Measurements from ENCODE around the gene WDR33. TPM values are rescaled to one million over a fixed set of nuclear protein-coding genes. Genes with fewer than 3 reads are reported as not detected.
A peak's percentile ranks its signal among the peaks of the same experiment; 100 is the strongest.

WDR33 gene
- total RNA-seq, 1 donor from 2014 or later: 37.1 TPM

- Histone ChIP-seq H3K4me3 (no peak overlapping the region), H3K9me3 (no peaks in the 10 kb centered on the region), H3K27ac (no peak overlapping the region), H3K27me3 (no peaks in the 10 kb centered on the region), H3K36me3 (no peaks in the 10 kb centered on the region), H3K4me1 (peaks cover 19% of the 10 kb centered on the region)
- peak in 1 of 2 donors; percentile 42 for DNase-seq (ENCODE audit: extremely low spot score in 2 of 2)
- intact Hi-C loops (cut with DNase I): no loop called here
- TF ChIP-seq POLR2A (IDR thresholded peaks at IDR 0.05): no peak
- no peak for TF ChIP-seq CTCF (IDR thresholded peaks at IDR 0.05)
- TF ChIP-seq POLR2AphosphoS5 (IDR thresholded peaks at IDR 0.05; ENCODE audit: insufficient read depth in 1 of 2, low read depth in 1 of 2): no peak
These were observed 140.0 kb downstream of the WDR33 start for GRCh38 chr2:127670957-127671290.

- Histone ChIP-seq H3K9me3 (no peaks in the 10 kb centered on the region), H3K4me3 (no peak overlapping the region), H3K27me3 (no peaks in the 10 kb centered on the region), H3K4me1 (peaks cover 15% of the 10 kb centered on the region), H3K36me3 (no peaks in the 10 kb centered on the region), H3K27ac (no peak overlapping the region)
- DNase-seq (ENCODE audit: extremely low spot score in 2 of 2): peak in 1 of 2 donors; percentile 32
- intact Hi-C loops (cut with DNase I): no loop called here
- TF ChIP-seq CTCF (IDR thresholded peaks at IDR 0.05) (no peak), POLR2AphosphoS5 (IDR thresholded peaks at IDR 0.05; ENCODE audit: insufficient read depth in 1 of 2, low read depth in 1 of 2) (no peak)
These were observed 140.7 kb downstream of the WDR33 start for GRCh38 chr2:127670055-127670956.

GRCh38 chr2:127669056-127669455 lies 141.9 kb downstream of the WDR33 start:
- no peak for TF ChIP-seq POLR2A (IDR thresholded peaks at IDR 0.05)
- no peak for TF ChIP-seq POLR2AphosphoS5 (IDR thresholded peaks at IDR 0.05; ENCODE audit: insufficient read depth in 1 of 2, low read depth in 1 of 2)
- TF ChIP-seq CTCF (IDR thresholded peaks at IDR 0.05): no peak
- H3K36me3 ChIP-seq: no peaks in the 10 kb centered on the region
- peak overlapping the region; percentile 28 for H3K27ac ChIP-seq
- H3K4me3 ChIP-seq: no peak overlapping the region
- DNase-seq (ENCODE audit: extremely low spot score in 2 of 2): no peak
- intact Hi-C loops (cut with DNase I): no loop called here
- H3K9me3 ChIP-seq: no peaks in the 10 kb centered on the region
- H3K4me1 ChIP-seq: peaks cover 17% of the 10 kb centered on the region
- H3K27me3 ChIP-seq: no peaks in the 10 kb centered on the region

GRCh38 chr2:127665267-127665893 lies 145.6 kb downstream of the WDR33 start:
- no peak for DNase-seq (ENCODE audit: extremely low spot score in 2 of 2)
- intact Hi-C loops (cut with DNase I): no loop called here
- TF ChIP-seq CTCF (IDR thresholded peaks at IDR 0.05) (no peak), POLR2AphosphoS5 (IDR thresholded peaks at IDR 0.05; ENCODE audit: insufficient read depth in 1 of 2, low read depth in 1 of 2) (no peak), POLR2A (IDR thresholded peaks at IDR 0.05) (no peak)
- no peak overlapping the region for H3K4me3 ChIP-seq
- H3K27ac ChIP-seq: no peak overlapping the region
- H3K27me3 ChIP-seq: no peaks in the 10 kb centered on the region
- no peaks in the 10 kb centered on the region for H3K36me3 ChIP-seq
- peaks cover 41% of the 10 kb centered on the region for H3K4me1 ChIP-seq
- no peaks in the 10 kb centered on the region for H3K9me3 ChIP-seq

GRCh38 chr2:127664895-127665225 lies 146.1 kb downstream of the WDR33 start:
- intact Hi-C loops (cut with DNase I): no loop called here
- H3K36me3 ChIP-seq: no peaks in the 10 kb centered on the region
- peaks cover 42% of the 10 kb centered on the region for H3K4me1 ChIP-seq
- peak overlapping the region; percentile 36 for H3K27ac ChIP-seq
- TF ChIP-seq POLR2AphosphoS5 (IDR thresholded peaks at IDR 0.05; ENCODE audit: insufficient read depth in 1 of 2, low read depth in 1 of 2) (no peak), POLR2A (IDR thresholded peaks at IDR 0.05) (no peak), CTCF (IDR thresholded peaks at IDR 0.05) (no peak)
- H3K9me3 ChIP-seq: no peaks in the 10 kb centered on the region
- no peaks in the 10 kb centered on the region for H3K27me3 ChIP-seq
- no peak for DNase-seq (ENCODE audit: extremely low spot score in 2 of 2)
- H3K4me3 ChIP-seq: peak overlapping the region; percentile 29 to 48
